DND-41 (cell line): ENCODE measurements around the gene SMIM41.

ENCODE experiments used
- ATAC-seq: fragments of 200-7000 bp; cut with Tn5 transposase; 3 replicates; pipeline ENCODE4 v1.9.1; 2021; ENCODE audit warnings: low read depth; ENCODE audit not compliant: insufficient read depth
- DNase-seq: peaks from one replicate; pipeline ENCODE4 v3.0.0-alpha.2; 2020
- H2AFZ ChIP-seq: 2 replicates; pipeline ENCODE4 v1.6.0; 2012; ENCODE audit warnings: low read depth, low read length
- H3K27ac ChIP-seq: 2 replicates; pipeline ENCODE4 v1.5.1; 2012; ENCODE audit warnings: low read length, inconsistent platforms
- H3K27me3 ChIP-seq: fragments of 200-600 bp; sonication (generic); 2 replicates; pipeline ENCODE4 v1.6.0; 2012; ENCODE audit warnings: low read length, mild to moderate bottlenecking, inconsistent platforms; ENCODE audit not compliant: insufficient read depth, poor library complexity
- H3K36me3 ChIP-seq: 2 replicates; pipeline ENCODE4 v1.5.1; 2012; ENCODE audit warnings: low read length, inconsistent platforms; ENCODE audit not compliant: insufficient read depth
- H3K4me1 ChIP-seq: 2 replicates; pipeline ENCODE4 v1.5.1; 2012; ENCODE audit warnings: mild to moderate bottlenecking, low read length; ENCODE audit not compliant: insufficient read depth
- H3K4me2 ChIP-seq: 2 replicates; pipeline ENCODE4 v1.6.0; 2012; ENCODE audit warnings: mild to moderate bottlenecking, moderate library complexity, low read length, inconsistent platforms; ENCODE audit not compliant: insufficient read depth
- H3K4me3 ChIP-seq, 2 experiments: fragments of 200-600 bp in 1 of 2; shearing (Covaris generic) in 1 of 2; 2 replicates each; pipeline ENCODE4 v1.5.1; 2012 to 2016; ENCODE audit warnings: inconsistent platforms in 2 of 2, low read length in 2 of 2, mild to moderate bottlenecking in 2 of 2, low read depth in 1 of 2, moderate library complexity in 1 of 2
- H3K79me2 ChIP-seq: 2 replicates; pipeline ENCODE4 v1.6.0; 2012; ENCODE audit warnings: low read length, inconsistent platforms; ENCODE audit not compliant: insufficient read depth
- H3K9ac ChIP-seq: 2 replicates; pipeline ENCODE4 v1.6.0; 2012; ENCODE audit warnings: low read depth, mild to moderate bottlenecking, inconsistent platforms, low read length, moderate library complexity
- H3K9me3 ChIP-seq: 2 replicates; pipeline ENCODE4 v1.5.1; 2012; ENCODE audit warnings: low read length, moderate library complexity, mild to moderate bottlenecking, inconsistent platforms; ENCODE audit not compliant: insufficient read depth, severe bottlenecking
- H4K20me1 ChIP-seq: 2 replicates; pipeline ENCODE4 v1.6.0; 2012; ENCODE audit warnings: low read length; ENCODE audit not compliant: insufficient read depth
- EZH2 ChIP-seq: IDR thresholded peaks from 3 replicates; pipeline ENCODE4 v1.6.1; 2012; ENCODE audit warnings: borderline replicate concordance, low read depth, mild to moderate bottlenecking, moderate library complexity, low read length, inconsistent platforms; ENCODE audit not compliant: severe bottlenecking
- TF ChIP-seq, protein P1 (sequence below): IDR thresholded peaks from 2 replicates; pipeline ENCODE4 v1.5.1; 2012; ENCODE audit warnings: borderline replicate concordance, low read length, moderate library complexity, mild to moderate bottlenecking; ENCODE audit not compliant: poor library complexity, severe bottlenecking; ENCODE audit errors: extremely low read depth

SMIM41 gene

DNA sequence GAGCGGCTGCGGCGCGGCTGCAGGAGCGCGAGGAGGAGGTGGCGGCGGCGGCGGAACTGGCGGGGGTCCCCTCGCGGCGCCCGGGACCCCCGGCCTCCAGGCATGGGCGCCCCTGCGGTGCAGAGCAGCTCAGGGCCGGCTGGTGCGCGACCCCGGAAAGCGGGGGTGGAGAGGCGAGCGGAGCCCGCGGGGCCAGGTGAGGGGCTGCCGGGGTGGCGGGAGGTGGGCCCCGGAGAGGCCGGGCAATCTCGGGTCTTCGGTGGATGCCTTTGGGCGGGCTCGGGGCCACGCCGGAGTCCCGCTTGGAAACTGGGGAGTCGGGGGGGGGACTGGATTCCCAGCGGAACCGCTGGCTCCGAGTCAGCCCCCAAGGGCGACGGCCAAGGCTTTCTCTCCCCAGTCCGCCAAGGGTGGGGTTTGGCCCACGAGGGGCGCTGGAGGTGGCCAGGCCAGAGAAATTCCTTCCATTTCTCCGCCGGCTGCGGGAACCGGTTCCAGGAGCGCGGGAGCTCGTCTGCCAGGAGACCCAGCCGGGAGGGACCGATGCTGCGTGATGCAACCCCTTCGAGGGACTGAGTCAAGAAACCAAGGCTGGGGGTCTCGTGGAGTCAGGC lies 42.1 kb upstream of the SMIM41 start:
- Histone ChIP-seq H3K4me1 (peaks cover 36% of the 10 kb centered on the region), H2AFZ (no peak overlapping the region), H3K27me3 (peaks cover 58% of the 10 kb centered on the region), H3K9me3 (no peaks in the 10 kb centered on the region), H4K20me1 (peaks cover 54% of the 10 kb centered on the region), H3K4me3 (peak overlapping the region in 1 of 2 experiments; percentile 36; a peak in 2 of 4 replicates), H3K4me2 (peak overlapping the region; percentile 61), H3K36me3 (no peaks in the 10 kb centered on the region), H3K27ac (no peak overlapping the region), H3K9ac (no peak overlapping the region), H3K79me2 (no peaks in the 10 kb centered on the region)
- no peak for DNase-seq
- peak; percentile 82 for TF ChIP-seq EZH2
- TF ChIP-seq, protein P1, sequence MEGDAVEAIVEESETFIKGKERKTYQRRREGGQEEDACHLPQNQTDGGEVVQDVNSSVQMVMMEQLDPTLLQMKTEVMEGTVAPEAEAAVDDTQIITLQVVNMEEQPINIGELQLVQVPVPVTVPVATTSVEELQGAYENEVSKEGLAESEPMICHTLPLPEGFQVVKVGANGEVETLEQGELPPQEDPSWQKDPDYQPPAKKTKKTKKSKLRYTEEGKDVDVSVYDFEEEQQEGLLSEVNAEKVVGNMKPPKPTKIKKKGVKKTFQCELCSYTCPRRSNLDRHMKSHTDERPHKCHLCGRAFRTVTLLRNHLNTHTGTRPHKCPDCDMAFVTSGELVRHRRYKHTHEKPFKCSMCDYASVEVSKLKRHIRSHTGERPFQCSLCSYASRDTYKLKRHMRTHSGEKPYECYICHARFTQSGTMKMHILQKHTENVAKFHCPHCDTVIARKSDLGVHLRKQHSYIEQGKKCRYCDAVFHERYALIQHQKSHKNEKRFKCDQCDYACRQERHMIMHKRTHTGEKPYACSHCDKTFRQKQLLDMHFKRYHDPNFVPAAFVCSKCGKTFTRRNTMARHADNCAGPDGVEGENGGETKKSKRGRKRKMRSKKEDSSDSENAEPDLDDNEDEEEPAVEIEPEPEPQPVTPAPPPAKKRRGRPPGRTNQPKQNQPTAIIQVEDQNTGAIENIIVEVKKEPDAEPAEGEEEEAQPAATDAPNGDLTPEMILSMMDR: no peak
- no peak for ATAC-seq

DNA sequence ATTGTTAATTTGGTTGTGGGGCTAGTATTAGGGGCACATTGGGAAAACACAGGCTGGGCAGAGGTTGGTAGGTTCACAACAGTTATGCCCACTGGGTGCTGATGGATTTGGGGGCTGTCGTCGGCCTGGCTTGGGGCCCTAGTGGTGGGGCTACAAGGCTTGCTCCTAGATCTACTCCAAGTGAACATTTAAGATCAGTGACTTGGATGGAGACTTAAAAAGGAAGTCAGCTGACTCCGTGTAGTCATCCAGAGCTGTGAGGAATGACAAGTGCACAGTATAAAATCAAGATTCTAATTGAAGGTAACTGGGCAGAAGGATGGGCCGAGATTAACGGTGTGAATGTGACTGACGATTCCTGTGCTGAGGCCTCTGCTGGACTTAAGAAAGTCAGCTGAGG lies 41.1 kb upstream of the SMIM41 start:
- no peak for DNase-seq
- Histone ChIP-seq H3K9ac (no peak overlapping the region), H3K4me2 (no peak overlapping the region), H3K27me3 (peaks cover 58% of the 10 kb centered on the region), H2AFZ (no peak overlapping the region), H3K79me2 (no peaks in the 10 kb centered on the region), H3K27ac (no peak overlapping the region), H3K4me3 (no peak overlapping the region), H3K36me3 (no peaks in the 10 kb centered on the region), H4K20me1 (peaks cover 54% of the 10 kb centered on the region), H3K4me1 (peaks cover 28% of the 10 kb centered on the region), H3K9me3 (no peaks in the 10 kb centered on the region)
- no peak for ATAC-seq
- TF ChIP-seq, protein P1: no peak
- TF ChIP-seq EZH2: no peak

DNA sequence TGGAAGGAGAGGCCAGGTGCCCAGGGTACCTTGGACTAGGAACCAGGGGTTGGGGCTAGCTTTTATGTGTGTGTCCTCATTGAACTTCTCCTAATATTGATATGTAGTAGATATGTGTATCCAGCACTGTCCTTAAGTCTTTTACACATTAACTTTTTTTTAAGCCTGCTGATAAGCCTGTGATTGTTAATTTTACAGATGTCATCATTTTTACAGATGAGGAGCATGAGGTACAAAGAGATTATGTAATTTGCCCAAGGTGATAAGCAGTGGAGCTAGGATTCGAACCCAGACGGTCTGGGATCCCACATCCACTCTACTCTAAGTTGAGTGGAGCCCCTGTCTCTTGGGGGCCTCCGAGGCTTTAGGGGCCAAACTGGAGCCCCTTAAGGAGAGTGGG lies 38.5 kb upstream of the SMIM41 start:
- H3K36me3 ChIP-seq: no peaks in the 10 kb centered on the region
- no peak overlapping the region for H3K4me2 ChIP-seq
- no peaks in the 10 kb centered on the region for H3K79me2 ChIP-seq
- no peak for ATAC-seq
- peaks cover 18% of the 10 kb centered on the region for H3K4me1 ChIP-seq
- TF ChIP-seq, protein P1: no peak
- TF ChIP-seq EZH2: no peak
- peaks cover 37% of the 10 kb centered on the region for H4K20me1 ChIP-seq
- no peak for DNase-seq
- H3K27me3 ChIP-seq: peaks cover 42% of the 10 kb centered on the region
- H3K27ac ChIP-seq: no peak overlapping the region
- H3K4me3 ChIP-seq: no peak overlapping the region
- H3K9ac ChIP-seq: no peak overlapping the region
- no peak overlapping the region for H2AFZ ChIP-seq
- no peaks in the 10 kb centered on the region for H3K9me3 ChIP-seq
